Body of pancreas (tissue), 4 donors: ENCODE data around the gene AEN. TPM values are rescaled to one million over a fixed set of nuclear protein-coding genes. Genes with fewer than 3 reads are reported as not detected.

Experiments used
- ATAC-seq: fragments of 150-250 bp; one replicate; pipeline ENCODE4 v1.9.1; 2016
- DNase-seq, 4 donors: peaks; one replicate each; pipeline ENCODE4 v3.0.0-alpha.2; 2019
- H3K27ac ChIP-seq, 4 donors: fragments of 200-600 bp; sonication (generic); 1 replicate in 3 of 4; 2 replicates in 1 of 4; pipeline versions ENCODE4 v1.5.1 to v1.6.1; 2016 to 2019; ENCODE audit warnings: mild to moderate bottlenecking in 1 of 4, mixed read lengths in 1 of 4, moderate library complexity in 1 of 4
- H3K27me3 ChIP-seq, 2 donors: fragments of 200-600 bp; sonication (generic); one replicate each; pipeline ENCODE4 v1.6.0; 2016; ENCODE audit warnings: mild to moderate bottlenecking in 1 of 2
- H3K36me3 ChIP-seq, 2 donors: fragments of 200-600 bp; sonication (generic); replicated peaks in 1 of 2; 2 replicates each; pipeline ENCODE4 v1.5.1; 2016; ENCODE audit warnings: low read depth in 2 of 2; ENCODE audit not compliant: insufficient read depth in 1 of 2
- H3K4me1 ChIP-seq: fragments of 200-600 bp; sonication (generic); one replicate; pipeline ENCODE4 v1.6.0; 2016
- H3K4me3 ChIP-seq, 2 donors: fragments of 200-600 bp; sonication (generic); 1 replicate in 1 of 2; 2 replicates in 1 of 2; pipeline ENCODE4 v1.5.1; 2016 to 2019
- H3K9me3 ChIP-seq, 3 donors: fragments of 200-600 bp; sonication (generic); 1 replicate in 2 of 3; 2 replicates in 1 of 3; pipeline ENCODE4 v1.5.1; 2016
- POLR2A ChIP-seq, 3 donors: fragments of 450-650 bp; IDR thresholded peaks; one replicate each; pipeline ENCODE4 v1.6.1; 2016; ENCODE audit warnings: antibody characterized with exemption in 3 of 3, mild to moderate bottlenecking in 2 of 3
- WGBS, 2 donors: methylation state at CpG; one replicate each; pipeline ENCODE4 v1.1.5; 2017; 5-methylcytosine and 5-hydroxymethylcytosine counted together
- intact Hi-C: fragments of 100-400 bp; cut with DNase I; formaldehyde crosslinking; loops from one replicate; pipeline ENCODE4 v1.15.1; 2023
- total RNA-seq, 2 donors: library from RNA; depleted of rRNA; stranded (reverse); fragments of >200 nt; gene quantifications; one replicate each; pipeline ENCODE4 v1.1.0, GENCODE V29; 2016
- TF ChIP-seq, protein P1 (sequence below), 7 experiments: fragments of 450-650 bp in 4 of 7; fragments of 200-600 bp in 3 of 7; sonication (generic) in 3 of 7; IDR thresholded peaks; one replicate each; pipeline ENCODE4 v1.5.1; 2016 to 2019; ENCODE audit warnings: antibody characterized with exemption in 7 of 7

The AEN gene
- total RNA-seq, 2 donors from 2014 or later: 20.4 to 23.3 TPM

DNA sequence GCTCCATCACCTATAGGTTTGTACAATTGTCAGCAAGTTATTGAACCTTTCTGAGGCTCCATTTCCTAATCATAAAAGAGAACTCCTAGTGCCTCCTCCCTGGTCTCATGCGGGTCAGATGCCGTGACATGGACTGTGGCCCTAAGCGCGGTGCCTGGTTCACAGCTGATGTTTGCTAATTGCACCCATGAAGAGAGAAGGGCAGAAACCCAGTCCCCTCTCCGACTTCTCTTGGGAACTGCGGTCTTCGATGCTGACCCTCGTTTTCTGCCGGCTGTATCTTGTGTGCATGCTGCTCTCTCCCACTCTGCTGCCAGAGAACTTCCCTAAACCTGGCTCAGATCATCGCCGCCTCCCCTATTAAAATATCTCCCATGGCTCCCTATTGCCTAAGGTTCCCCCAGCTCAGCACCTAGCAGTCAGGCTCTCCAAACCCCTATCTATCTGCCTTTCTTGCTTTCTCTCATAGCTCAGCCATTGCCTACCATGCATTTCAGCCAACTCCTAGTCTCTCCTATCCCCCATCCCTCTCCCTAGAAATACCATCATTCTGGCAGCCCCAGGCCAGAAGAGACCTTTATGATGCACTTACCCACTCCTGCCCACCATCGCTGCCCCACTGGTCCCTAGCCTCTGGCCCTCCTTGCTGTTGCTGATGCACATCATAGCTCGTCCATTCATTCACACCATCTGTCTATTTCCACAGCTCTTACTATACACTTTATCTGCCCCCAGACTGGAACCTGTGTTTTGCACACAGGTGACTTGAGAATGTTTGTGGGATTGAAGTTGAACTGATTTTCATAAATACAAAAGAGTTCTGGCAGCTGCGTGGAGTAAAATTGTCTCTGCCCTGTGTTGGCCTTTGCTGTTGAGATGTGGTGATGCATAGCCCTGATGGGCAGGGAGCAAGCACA, 24.3 kb downstream of the AEN start:
- WGBS, 2 donors: 93 to 97% methylated on average over 14 of the region's 14 CpGs

DNA sequence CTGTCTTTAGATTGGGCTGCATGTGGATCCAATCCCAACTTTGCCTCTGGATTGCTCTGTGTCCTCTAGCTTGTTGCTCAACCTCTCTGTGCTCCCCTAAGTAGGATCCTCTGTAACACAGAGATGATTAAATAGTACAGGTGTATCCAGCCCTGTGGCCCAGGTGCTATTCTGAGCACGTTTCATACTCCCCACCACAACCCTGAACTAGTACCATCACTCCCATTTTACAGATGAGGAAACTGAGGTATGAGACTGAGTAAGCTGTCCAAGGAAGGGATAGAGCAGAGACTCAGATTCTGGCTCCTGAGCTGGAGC, 24.9 kb downstream of the AEN start:
- no peak overlapping the region for H3K4me3 ChIP-seq
- H3K4me1 ChIP-seq: peaks cover 38% of the 10 kb centered on the region
- no peak for ATAC-seq
- WGBS, 2 donors: 78 to 100% methylated on average over 1 of the region's 1 CpG
- no peaks in the 10 kb centered on the region for H3K9me3 ChIP-seq
- DNase-seq: no peak
- TF ChIP-seq, protein P1, sequence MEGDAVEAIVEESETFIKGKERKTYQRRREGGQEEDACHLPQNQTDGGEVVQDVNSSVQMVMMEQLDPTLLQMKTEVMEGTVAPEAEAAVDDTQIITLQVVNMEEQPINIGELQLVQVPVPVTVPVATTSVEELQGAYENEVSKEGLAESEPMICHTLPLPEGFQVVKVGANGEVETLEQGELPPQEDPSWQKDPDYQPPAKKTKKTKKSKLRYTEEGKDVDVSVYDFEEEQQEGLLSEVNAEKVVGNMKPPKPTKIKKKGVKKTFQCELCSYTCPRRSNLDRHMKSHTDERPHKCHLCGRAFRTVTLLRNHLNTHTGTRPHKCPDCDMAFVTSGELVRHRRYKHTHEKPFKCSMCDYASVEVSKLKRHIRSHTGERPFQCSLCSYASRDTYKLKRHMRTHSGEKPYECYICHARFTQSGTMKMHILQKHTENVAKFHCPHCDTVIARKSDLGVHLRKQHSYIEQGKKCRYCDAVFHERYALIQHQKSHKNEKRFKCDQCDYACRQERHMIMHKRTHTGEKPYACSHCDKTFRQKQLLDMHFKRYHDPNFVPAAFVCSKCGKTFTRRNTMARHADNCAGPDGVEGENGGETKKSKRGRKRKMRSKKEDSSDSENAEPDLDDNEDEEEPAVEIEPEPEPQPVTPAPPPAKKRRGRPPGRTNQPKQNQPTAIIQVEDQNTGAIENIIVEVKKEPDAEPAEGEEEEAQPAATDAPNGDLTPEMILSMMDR (IDR thresholded peaks at IDR 0.05): no peak
- TF ChIP-seq POLR2A (IDR thresholded peaks at IDR 0.05): no peak
- no peaks in the 10 kb centered on the region for H3K27me3 ChIP-seq
- intact Hi-C loops: no loop called here
- H3K36me3 ChIP-seq: no peaks in the 10 kb centered on the region
- no peak overlapping the region for H3K27ac ChIP-seq

More for the DNA sequence above, 24.3 kb downstream of the AEN start:
- no peak overlapping the region for H3K27ac ChIP-seq
- H3K36me3 ChIP-seq: no peaks in the 10 kb centered on the region
- intact Hi-C loops: no loop called here
- peaks cover 37% of the 10 kb centered on the region for H3K4me1 ChIP-seq
- TF ChIP-seq POLR2A (IDR thresholded peaks at IDR 0.05): no peak
- TF ChIP-seq, protein P1 (IDR thresholded peaks at IDR 0.05): no peak
- H3K4me3 ChIP-seq: no peak overlapping the region
- no peaks in the 10 kb centered on the region for H3K9me3 ChIP-seq
- H3K27me3 ChIP-seq: no peaks in the 10 kb centered on the region
- DNase-seq: peak in 1 of 4 donors; percentile 8
- no peak for ATAC-seq

DNA sequence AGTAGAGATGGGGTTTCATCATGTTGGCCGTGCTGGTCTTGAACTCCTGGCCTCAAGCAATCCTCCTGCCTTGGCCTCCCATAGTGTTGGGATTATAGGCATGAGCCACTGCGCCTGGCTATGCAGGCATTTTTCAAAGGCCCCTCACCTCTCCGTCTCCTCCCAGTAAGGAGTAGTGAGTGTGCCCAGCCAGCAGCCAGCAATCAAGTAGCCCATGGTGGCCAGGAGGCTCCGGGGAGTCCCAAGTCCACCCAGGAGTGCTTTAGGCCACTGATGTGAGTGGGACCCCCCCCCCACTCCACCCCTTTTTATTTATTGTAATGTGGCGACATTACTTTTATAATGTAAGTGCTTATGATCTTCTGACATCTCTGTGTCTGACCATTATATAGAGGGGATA, 25.8 kb downstream of the AEN start:
- no peak for TF ChIP-seq POLR2A (IDR thresholded peaks at IDR 0.05)
- TF ChIP-seq, protein P1 (IDR thresholded peaks at IDR 0.05): no peak
- Histone ChIP-seq H3K4me3 (no peak overlapping the region), H3K4me1 (peaks cover 38% of the 10 kb centered on the region), H3K36me3 (no peaks in the 10 kb centered on the region), H3K27ac (no peak overlapping the region), H3K27me3 (no peaks in the 10 kb centered on the region), H3K9me3 (no peaks in the 10 kb centered on the region)
- WGBS, 2 donors: 79 to 95% methylated on average over 5 of the region's 5 CpGs
- DNase-seq (peak in 1 of 4 donors; percentile 6), ATAC-seq (no peak)
- intact Hi-C loops: no loop called here

- intact Hi-C loops: no loop called here
- Histone ChIP-seq H3K27ac (peak overlapping the region in 3 of 4 donors; percentile 27 to 63 (median 41)), H3K9me3 (no peaks in the 10 kb centered on the region), H3K36me3 (no peaks in the 10 kb centered on the region), H3K27me3 (no peaks in the 10 kb centered on the region), H3K4me1 (peaks cover 38% of the 10 kb centered on the region), H3K4me3 (no peak overlapping the region)
- DNase-seq (peak; percentile 77 to 88 (median 82)), ATAC-seq (peak; percentile 84)
- TF ChIP-seq, protein P1 (IDR thresholded peaks at IDR 0.05): no peak
- no peak for TF ChIP-seq POLR2A (IDR thresholded peaks at IDR 0.05)
- 52 to 53% methylated on average over 9 to 10 of the region's 11 CpGs for WGBS, 2 donors
These were observed 26.4 kb downstream of the AEN start for GRCh38 chr15:88647351-88648105.
